A549 (cell line): ENCODE data around the gene PRKCD.

ENCODE experiments used
- EP300 ChIP-seq, 2 experiments: fragments of >200 bp; sonication (Bioruptor Twin); formaldehyde crosslinking; IDR thresholded peaks; 2 replicates in 1 of 2; 3 replicates in 1 of 2; pipeline ENCODE4 v1.6.1; 2016 to 2017
- KDM5A ChIP-seq: fragments of 200-600 bp; sonication (generic); IDR thresholded peaks from 2 replicates; pipeline ENCODE4 v1.6.1; 2016; ENCODE audit warnings: antibody characterized with exemption, mild to moderate bottlenecking
- POLR2A ChIP-seq: IDR thresholded peaks from 2 replicates; pipeline ENCODE4 v1.6.1; 2012; ENCODE audit warnings: mild to moderate bottlenecking, low read length
- ZNF302 ChIP-seq: fragments of 250-450 bp; sonication (Bioruptor Pico); IDR thresholded peaks from 2 replicates; pipeline ENCODE4 v1.9.0; 2021; ENCODE audit warnings: inconsistent platforms, mild to moderate bottlenecking, moderate library complexity
- TF ChIP-seq, protein P1 (sequence below): fragments of >200 bp; sonication (Bioruptor Twin); formaldehyde crosslinking; IDR thresholded peaks from 3 replicates; pipeline ENCODE4 v1.5.1; 2016
- TF ChIP-seq, protein P2 (sequence below): fragments of 200-600 bp; sonication (generic); IDR thresholded peaks from 2 replicates; pipeline ENCODE4 v1.6.1; 2016; ENCODE audit warnings: antibody characterized with exemption, mild to moderate bottlenecking, moderate library complexity

DNA sequence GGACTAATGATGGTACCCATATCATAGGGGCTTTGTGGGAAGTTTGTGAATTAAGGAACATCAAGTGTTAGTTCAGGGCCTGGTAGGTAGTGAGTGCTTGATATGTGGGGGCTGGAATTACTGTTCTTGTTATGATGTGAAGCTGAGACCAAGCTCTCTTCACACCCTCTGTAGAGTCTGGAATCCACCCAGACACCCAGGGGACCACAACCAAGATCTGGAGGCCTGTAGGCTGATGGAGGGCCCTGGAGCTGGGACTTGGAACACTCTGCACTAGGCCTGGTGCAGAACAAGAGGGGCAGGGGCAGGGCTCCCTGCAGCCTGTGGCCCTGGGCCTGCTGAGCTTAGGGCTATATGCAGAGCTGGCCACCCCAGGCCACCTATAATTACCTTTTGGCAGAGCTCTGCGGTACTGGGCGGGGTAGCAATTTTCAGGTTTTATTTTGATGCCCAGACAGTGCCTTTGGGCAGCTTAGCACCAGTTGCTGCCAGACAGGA lies 13.1 kb upstream of the PRKCD start:
- TF ChIP-seq POLR2A, result no peak
- TF ChIP-seq KDM5A, result no peak
- TF ChIP-seq, protein P1, sequence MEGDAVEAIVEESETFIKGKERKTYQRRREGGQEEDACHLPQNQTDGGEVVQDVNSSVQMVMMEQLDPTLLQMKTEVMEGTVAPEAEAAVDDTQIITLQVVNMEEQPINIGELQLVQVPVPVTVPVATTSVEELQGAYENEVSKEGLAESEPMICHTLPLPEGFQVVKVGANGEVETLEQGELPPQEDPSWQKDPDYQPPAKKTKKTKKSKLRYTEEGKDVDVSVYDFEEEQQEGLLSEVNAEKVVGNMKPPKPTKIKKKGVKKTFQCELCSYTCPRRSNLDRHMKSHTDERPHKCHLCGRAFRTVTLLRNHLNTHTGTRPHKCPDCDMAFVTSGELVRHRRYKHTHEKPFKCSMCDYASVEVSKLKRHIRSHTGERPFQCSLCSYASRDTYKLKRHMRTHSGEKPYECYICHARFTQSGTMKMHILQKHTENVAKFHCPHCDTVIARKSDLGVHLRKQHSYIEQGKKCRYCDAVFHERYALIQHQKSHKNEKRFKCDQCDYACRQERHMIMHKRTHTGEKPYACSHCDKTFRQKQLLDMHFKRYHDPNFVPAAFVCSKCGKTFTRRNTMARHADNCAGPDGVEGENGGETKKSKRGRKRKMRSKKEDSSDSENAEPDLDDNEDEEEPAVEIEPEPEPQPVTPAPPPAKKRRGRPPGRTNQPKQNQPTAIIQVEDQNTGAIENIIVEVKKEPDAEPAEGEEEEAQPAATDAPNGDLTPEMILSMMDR, result no peak
- no peak for TF ChIP-seq EP300 (IDR thresholded peaks at IDR 0.05)
- TF ChIP-seq, protein P2, sequence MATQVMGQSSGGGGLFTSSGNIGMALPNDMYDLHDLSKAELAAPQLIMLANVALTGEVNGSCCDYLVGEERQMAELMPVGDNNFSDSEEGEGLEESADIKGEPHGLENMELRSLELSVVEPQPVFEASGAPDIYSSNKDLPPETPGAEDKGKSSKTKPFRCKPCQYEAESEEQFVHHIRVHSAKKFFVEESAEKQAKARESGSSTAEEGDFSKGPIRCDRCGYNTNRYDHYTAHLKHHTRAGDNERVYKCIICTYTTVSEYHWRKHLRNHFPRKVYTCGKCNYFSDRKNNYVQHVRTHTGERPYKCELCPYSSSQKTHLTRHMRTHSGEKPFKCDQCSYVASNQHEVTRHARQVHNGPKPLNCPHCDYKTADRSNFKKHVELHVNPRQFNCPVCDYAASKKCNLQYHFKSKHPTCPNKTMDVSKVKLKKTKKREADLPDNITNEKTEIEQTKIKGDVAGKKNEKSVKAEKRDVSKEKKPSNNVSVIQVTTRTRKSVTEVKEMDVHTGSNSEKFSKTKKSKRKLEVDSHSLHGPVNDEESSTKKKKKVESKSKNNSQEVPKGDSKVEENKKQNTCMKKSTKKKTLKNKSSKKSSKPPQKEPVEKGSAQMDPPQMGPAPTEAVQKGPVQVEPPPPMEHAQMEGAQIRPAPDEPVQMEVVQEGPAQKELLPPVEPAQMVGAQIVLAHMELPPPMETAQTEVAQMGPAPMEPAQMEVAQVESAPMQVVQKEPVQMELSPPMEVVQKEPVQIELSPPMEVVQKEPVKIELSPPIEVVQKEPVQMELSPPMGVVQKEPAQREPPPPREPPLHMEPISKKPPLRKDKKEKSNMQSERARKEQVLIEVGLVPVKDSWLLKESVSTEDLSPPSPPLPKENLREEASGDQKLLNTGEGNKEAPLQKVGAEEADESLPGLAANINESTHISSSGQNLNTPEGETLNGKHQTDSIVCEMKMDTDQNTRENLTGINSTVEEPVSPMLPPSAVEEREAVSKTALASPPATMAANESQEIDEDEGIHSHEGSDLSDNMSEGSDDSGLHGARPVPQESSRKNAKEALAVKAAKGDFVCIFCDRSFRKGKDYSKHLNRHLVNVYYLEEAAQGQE, result no peak
- no peak for TF ChIP-seq ZNF302
